MM.1S (cell line): Measurements from ENCODE around the gene MINK1.

Source experiments
- CTCF ChIP-seq: fragments of 300-600 bp; sonication (generic); IDR thresholded peaks from 2 replicates; pipeline ENCODE4 v1.5.1; 2016; ENCODE audit warnings: antibody characterized with exemption, low read length, mixed read lengths
- EZH2 ChIP-seq: fragments of 300-600 bp; sonication (generic); optimal IDR thresholded peaks from 2 replicates; pipeline ENCODE3; 2017; ENCODE audit warnings: low read depth, mild to moderate bottlenecking, antibody characterized with exemption, low read length, mixed read lengths
- EZH2phosphoT487 ChIP-seq: fragments of 300-600 bp; sonication (generic); IDR thresholded peaks from 2 replicates; pipeline ENCODE4 v1.6.1; 2018; ENCODE audit warnings: antibody characterized with exemption, low read length

GRCh38 chr17:4928881-4929280 is 95.7 kb downstream of the MINK1 start:
- TF ChIP-seq CTCF = no peak
- no peak for TF ChIP-seq EZH2
- TF ChIP-seq EZH2phosphoT487 = no peak
